HG03575 (cell line): Measurements from ENCODE around the gene RUNX1.

Experiments
- ATAC-seq: cut with Tn5 transposase; IDR thresholded peaks from one replicate; pipeline ENCODE4 v1.9.1; 2021; ENCODE audit not compliant: unreplicated experiment, insufficient number of reproducible peaks, low FRiP score; ENCODE audit errors: extremely low read depth

Gene RUNX1

GRCh38 chr21:35041122-35041521 lies 8.0 kb downstream of the RUNX1 start:
- ATAC-seq, result no peak

DNA sequence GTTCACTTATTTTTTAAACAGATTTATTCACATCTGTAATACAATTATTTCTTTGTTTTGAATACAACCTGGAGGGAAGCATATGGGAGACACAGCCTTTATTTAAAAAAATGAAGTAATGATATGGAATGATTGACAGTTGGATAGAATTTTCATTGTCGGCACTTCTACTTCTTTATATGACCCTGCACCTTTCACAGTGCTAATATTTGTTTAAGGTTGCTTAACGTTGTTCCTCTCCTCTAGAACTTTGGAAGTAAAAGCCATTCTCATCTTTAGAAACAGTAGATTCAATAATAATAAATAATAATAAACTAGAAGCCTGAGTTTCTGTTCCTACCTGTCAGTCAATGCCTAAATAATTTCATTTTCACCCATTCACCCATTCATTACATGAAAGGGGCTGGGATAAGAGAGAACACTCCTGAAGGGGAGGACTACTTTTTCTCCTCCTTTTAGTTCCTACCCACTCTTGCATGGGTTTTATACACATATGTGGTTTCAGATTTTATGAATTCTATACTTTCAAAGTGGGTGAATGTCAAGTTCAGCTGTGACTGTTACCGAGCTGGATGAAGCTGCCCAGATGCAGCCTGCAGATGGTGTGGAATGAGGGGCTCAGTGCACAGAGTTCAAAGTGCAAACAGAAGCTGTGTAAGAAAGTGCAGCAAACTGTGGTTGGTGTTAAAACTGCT lies 9.4 kb downstream of the RUNX1 start:
- ATAC-seq, result no peak

DNA sequence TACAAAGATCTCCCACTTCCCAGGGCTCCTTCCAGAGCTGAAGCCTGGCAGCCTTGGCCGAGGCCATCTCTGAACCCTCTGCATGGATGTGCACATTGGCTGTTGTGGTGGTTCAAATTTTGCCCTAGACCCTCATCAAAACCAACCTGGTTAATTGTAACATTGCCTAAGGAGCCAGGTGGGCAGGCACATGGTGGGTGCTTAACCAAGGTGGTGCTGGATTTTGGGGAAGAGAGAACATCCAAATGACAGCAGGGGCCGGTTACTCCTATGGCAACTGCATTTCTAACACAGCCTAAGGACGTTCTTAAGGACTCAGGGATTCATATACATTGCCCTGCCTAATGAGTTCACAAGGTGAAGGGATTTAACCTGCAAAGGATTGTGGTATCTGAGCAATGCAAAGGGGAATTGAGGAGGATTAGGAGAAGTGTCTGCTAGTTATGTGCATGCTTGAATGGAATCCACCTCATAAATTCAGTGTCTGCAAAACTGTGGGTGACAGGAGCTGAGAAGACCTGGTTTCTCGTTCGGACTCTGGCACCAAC lies 10.3 kb downstream of the RUNX1 start:
- ATAC-seq, result no peak

DNA sequence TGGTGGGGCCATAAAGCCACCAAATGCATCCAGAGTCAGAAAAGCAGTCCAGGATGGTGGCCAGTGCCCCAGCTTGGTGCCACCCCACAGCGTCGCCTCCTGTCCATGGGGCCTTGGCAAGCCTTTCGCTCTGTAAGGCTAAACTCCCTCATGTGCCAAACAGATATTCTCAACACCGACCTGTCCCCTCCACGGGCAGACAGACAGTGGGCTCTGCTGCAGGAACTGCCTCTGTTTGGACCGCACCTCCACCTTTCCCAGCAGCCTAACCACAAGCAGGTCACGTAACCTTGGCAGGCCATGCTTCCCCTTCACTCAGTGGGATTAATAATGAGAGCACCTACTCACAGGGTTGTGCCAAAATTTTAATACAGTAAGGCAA lies 11.7 kb downstream of the RUNX1 start:
- ATAC-seq, result no peak

DNA sequence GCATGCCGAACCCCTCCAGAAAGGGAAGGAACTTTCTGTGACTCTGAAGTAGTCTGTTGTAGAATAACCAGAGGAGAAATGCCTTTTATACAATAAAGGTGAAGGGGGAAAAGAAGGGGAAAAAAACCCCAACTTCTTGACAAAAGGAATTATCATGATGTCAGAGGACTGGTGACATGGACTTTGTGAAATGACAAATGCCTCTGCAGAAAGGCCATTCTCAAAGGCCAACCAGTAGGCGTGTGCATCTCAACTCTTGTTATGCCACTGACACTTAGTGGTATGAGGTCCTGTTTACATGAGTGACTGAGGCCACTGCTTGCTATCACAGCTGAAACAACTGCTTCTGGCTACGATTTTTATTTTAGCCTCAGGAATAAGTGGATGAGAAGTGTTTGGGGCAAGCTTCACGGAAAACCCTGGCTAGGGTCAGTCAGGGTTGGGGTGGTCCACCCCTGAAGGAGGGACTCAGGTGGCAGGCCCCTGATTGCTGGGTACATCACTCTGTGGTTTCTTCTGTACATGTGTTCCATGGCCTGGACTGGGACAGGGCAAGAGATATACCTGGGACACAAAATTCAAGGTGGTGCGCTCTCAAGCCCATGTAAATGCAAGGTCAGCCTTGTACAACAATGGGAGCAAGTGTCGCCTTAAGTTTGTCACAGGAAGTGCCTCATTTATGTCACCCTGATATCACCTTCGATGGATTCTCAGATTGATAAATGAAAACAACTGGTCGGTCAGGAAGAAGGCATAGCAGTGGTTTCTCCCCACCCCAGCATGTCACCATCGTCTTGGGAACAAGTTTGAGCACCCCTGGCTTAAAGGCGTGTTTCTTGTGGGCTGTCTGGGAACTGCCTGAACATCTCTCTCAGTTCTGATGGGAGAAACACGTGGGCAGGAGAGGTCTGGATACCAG lies 12.4 kb downstream of the RUNX1 start:
- no peak for ATAC-seq

- ATAC-seq, result no peak
Measured at GRCh38 chr21:35035581-35035980, 13.5 kb downstream of the RUNX1 start.

- ATAC-seq, result no peak
Measured at GRCh38 chr21:35035116-35035515, 14.0 kb downstream of the RUNX1 start.

DNA sequence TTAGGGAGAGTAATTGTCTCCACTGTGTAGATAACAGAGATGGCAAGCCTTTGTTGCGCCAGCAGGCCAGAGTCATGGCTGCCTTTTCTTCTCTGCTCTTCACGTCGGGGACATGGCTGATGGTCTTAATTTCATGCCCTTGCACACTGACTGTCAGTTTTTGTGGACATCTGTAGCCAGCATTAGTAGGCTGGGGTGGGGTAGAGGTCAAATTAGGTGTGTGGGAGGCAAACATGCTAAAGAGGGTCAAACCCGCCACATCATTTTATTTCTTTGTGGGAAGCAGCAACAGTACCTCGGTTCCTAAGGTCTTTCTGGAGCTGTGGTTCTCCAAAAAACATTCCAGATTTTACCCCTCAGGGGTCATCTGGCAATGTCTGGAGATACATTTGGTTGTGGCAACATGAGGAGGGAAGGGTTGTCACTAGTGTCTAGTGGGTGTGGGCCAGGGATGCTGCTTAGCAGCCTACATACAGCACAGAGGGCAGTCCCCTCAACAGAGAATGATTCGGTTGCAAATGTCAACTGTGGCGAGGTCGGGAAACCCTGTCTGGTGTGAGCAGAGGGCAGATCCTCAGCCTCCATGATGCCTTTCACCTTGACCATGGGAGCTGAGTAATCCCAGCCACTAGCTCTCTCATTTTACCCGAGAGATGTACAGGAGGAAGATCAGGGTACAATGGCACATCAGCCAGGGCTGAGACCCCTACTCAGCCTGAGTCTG lies 14.7 kb downstream of the RUNX1 start:
- no peak for ATAC-seq

DNA sequence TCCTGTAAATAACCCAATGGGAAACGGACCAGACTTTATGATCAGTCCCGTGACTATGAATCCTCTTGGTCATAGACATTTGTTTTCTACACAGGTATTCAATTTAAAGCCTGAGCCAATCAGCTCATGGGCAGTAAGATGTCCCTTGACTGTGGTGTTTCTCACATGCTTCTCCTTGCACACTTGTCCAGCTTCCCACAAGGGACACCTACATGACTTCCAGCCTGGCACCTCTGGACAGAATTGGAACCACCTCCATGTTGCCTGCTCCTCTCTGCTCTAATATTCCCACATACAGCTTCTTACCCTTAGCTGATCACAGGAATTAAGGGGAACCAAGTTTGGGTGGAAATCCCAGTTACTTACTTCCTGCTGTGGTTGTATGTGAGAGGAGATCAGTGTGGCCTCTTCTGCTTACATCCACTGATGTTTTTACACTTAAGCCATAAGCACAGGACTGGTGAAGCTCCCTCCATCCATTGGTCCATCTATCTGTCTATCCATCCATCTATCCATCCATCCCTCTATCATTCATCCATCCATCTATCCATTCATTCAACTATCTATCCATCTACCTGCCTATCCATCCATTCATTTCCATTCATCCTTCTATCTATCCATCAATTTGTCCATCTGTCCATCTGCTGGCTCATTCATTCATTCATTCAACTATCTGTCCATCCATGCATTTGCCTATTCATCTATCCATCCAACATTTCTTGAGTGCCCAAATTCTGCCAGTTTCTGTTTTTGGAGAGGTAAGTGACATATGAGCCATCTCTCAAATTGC lies 16.4 kb downstream of the RUNX1 start:
- no peak for ATAC-seq

DNA sequence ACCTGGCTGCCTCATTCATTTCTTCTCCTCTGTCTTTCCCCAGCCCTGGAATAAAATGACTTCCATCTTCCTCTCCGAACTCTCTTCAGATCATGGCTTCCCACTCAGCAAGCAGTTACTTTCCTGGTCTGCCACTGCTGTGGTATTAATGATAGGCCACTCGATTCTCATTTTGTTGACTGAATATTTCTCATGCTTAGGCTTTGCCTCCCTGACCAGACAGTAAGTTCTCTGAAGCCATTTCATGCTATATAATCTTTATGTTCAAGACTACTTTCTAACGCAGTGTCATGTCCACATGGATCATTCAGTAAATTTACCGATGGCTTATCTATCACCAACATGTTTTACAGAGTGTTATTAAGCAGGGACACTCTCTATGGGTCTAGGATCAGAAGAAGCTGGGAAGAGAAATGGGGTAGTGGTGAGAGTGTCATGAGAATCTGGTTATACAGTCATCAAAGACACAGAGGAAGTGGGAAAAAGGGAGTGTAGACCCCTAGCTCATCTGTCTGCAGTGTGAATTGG lies 20.6 kb downstream of the RUNX1 start:
- no peak for ATAC-seq

- ATAC-seq, result no peak
Measured at GRCh38 chr21:35027563-35028450, 21.3 kb downstream of the RUNX1 start.

- no peak for ATAC-seq
Measured at GRCh38 chr21:35026617-35027562, 22.2 kb downstream of the RUNX1 start.

- no peak for ATAC-seq
Measured at GRCh38 chr21:35026153-35026500, 23.0 kb downstream of the RUNX1 start.

- ATAC-seq, result no peak
Measured at GRCh38 chr21:35025206-35026152, 23.6 kb downstream of the RUNX1 start.

GRCh38 chr21:35024513-35024912 lies 24.6 kb downstream of the RUNX1 start:
- no peak for ATAC-seq

- ATAC-seq, result no peak
Measured at GRCh38 chr21:35024071-35024420, 25.1 kb downstream of the RUNX1 start.
